Gastrocnemius medialis (tissue), 4 donors: ENCODE results near the gene KRT15. TPM values are rescaled to one million over a fixed set of nuclear protein-coding genes. Genes with fewer than 3 reads are reported as not detected.

ENCODE experiments used
- ATAC-seq, 2 donors: fragments of 150-250 bp; one replicate each; pipeline ENCODE4 v1.9.1; 2016
- DNase-seq, 2 donors: peaks; one replicate each; pipeline ENCODE4 v3.0.0-alpha.2; 2019
- H3K27ac ChIP-seq, 4 donors: fragments of 200-600 bp; sonication (generic); 1 replicate in 1 of 4; 2 replicates in 3 of 4; pipeline ENCODE4 v1.5.1; 2016 to 2018; ENCODE audit warnings: mild to moderate bottlenecking in 2 of 4, moderate library complexity in 1 of 4
- H3K27me3 ChIP-seq, 3 donors: fragments of 200-600 bp; sonication (generic) in 2 of 3; 1 replicate in 1 of 3; 2 replicates in 2 of 3; pipeline versions ENCODE4 v1.5.1 to v1.6.0; 2016 to 2019; ENCODE audit warnings: mild to moderate bottlenecking in 1 of 3, moderate library complexity in 1 of 3
- H3K36me3 ChIP-seq, 2 donors: fragments of 200-600 bp; sonication (generic) in 1 of 2; one replicate each; pipeline ENCODE4 v1.5.1; 2017 to 2018
- H3K4me1 ChIP-seq, 2 donors: fragments of 200-600 bp; sonication (generic) in 1 of 2; one replicate each; pipeline ENCODE4 v1.5.1; 2016 to 2017; ENCODE audit warnings: mild to moderate bottlenecking in 2 of 2
- H3K4me3 ChIP-seq, 4 donors: fragments of 200-600 bp; sonication (generic) in 3 of 4; 1 replicate in 1 of 4; 2 replicates in 3 of 4; pipeline ENCODE4 v1.5.1; 2016 to 2019; ENCODE audit warnings: mild to moderate bottlenecking in 2 of 4
- H3K9me3 ChIP-seq, 3 donors: fragments of 200-600 bp; sonication (generic) in 2 of 3; 1 replicate in 1 of 3; 2 replicates in 2 of 3; pipeline ENCODE4 v1.5.1; 2016 to 2019
- CTCF ChIP-seq, 5 experiments: fragments of 450-650 bp in 3 of 5; fragments of 200-600 bp in 2 of 5; sonication (generic) in 2 of 5; IDR thresholded peaks in 4 of 5; conservative IDR thresholded peaks in 1 of 5; 1 replicate in 4 of 5; 2 replicates in 1 of 5; pipeline ENCODE4 v1.5.1; 2016 to 2019; ENCODE audit warnings: antibody characterized with exemption in 5 of 5, mild to moderate bottlenecking in 3 of 5, moderate library complexity in 3 of 5
- POLR2A ChIP-seq, 2 donors: fragments of 450-650 bp; IDR thresholded peaks; one replicate each; pipeline ENCODE4 v1.6.1; 2017; ENCODE audit warnings: antibody characterized with exemption in 2 of 2, mild to moderate bottlenecking in 2 of 2, moderate library complexity in 2 of 2
- in situ Hi-C, 4 donors: fragments of 200-750 bp; cut with MboI; loops; one replicate each; pipeline versions ENCODE4 v1.15.0 to v1.8.0; 2017; ENCODE audit warnings: low sequenced_read_pairs in 4 of 4
- intact Hi-C: fragments of 100-400 bp; cut with DNase I; formaldehyde crosslinking; loops from one replicate; pipeline ENCODE4 v1.15.1; 2023; ENCODE audit warnings: low total_unique reads
- total RNA-seq, 4 donors: library from RNA; depleted of rRNA; stranded (reverse); fragments of >200 nt; gene quantifications; one replicate each; pipeline versions ENCODE4 v1.1.0 to v1.2.3, GENCODE V29; 2016

The KRT15 gene
- total RNA-seq, 4 donors from 2014 or later, result not detected

- no peak overlapping the region for H3K27ac ChIP-seq
- no peak for TF ChIP-seq POLR2A (IDR thresholded peaks at IDR 0.05)
- no peak overlapping the region for H3K4me3 ChIP-seq
- H3K9me3 ChIP-seq, result no peaks in the 10 kb centered on the region
- ATAC-seq, result no peak
- intact Hi-C loops (no loop called here), in situ Hi-C loops (loop anchor here in 1 of 4 donors (25.0 kb wide), 1 partner anchor 586 kb away; no protein-coding TSS in a partner anchor)
- no peaks in the 10 kb centered on the region for H3K27me3 ChIP-seq
- no peaks in the 10 kb centered on the region for H3K36me3 ChIP-seq
- no peak for DNase-seq
- H3K4me1 ChIP-seq, result no peaks in the 10 kb centered on the region
These were observed 20.4 kb downstream of the KRT15 start for GRCh38 chr17:41498276-41498675.

GRCh38 chr17:41496803-41497484 is 21.7 kb downstream of the KRT15 start:
- ATAC-seq (peak; percentile 36 to 55), DNase-seq (peak; percentile 22 to 48)
- in situ Hi-C loops, result loop anchor here in 1 of 4 donors (25.0 kb wide), 1 partner anchor 585 kb away; no protein-coding TSS in a partner anchor
- Histone ChIP-seq H3K9me3 (no peaks in the 10 kb centered on the region), H3K4me1 (no peaks in the 10 kb centered on the region), H3K27ac (no peak overlapping the region), H3K27me3 (no peaks in the 10 kb centered on the region), H3K4me3 (no peak overlapping the region), H3K36me3 (no peaks in the 10 kb centered on the region)
- intact Hi-C loops, result loop anchor here (2.0 kb wide), 1 partner anchor 588 kb away; no protein-coding TSS in a partner anchor
- TF ChIP-seq CTCF (IDR thresholded peaks at IDR 0.05 in 4 of 5, conservative IDR thresholded peaks at IDR 0.05 in 1 of 5) (peak in 4 of 5 experiments; percentile 40 to 57 (median 55)), POLR2A (IDR thresholded peaks at IDR 0.05) (no peak)

GRCh38 chr17:41494524-41494923 is 24.2 kb downstream of the KRT15 start:
- H3K4me1 ChIP-seq, result no peaks in the 10 kb centered on the region
- intact Hi-C loops (no loop called here), in situ Hi-C loops (loop anchor here in 1 of 4 donors (25.0 kb wide), 1 partner anchor 582 kb away; no protein-coding TSS in a partner anchor)
- ATAC-seq, result peak; percentile 56 to 69
- no peak overlapping the region for H3K4me3 ChIP-seq
- no peak for DNase-seq
- no peaks in the 10 kb centered on the region for H3K27me3 ChIP-seq
- TF ChIP-seq CTCF (IDR thresholded peaks at IDR 0.05 in 4 of 5, conservative IDR thresholded peaks at IDR 0.05 in 1 of 5) (no peak), POLR2A (IDR thresholded peaks at IDR 0.05) (no peak)
- no peak overlapping the region for H3K27ac ChIP-seq
- no peaks in the 10 kb centered on the region for H3K9me3 ChIP-seq
- no peaks in the 10 kb centered on the region for H3K36me3 ChIP-seq

GRCh38 chr17:41492771-41493170 is 25.9 kb downstream of the KRT15 start:
- no peak for ATAC-seq
- Histone ChIP-seq H3K27ac (no peak overlapping the region), H3K9me3 (no peaks in the 10 kb centered on the region), H3K27me3 (no peaks in the 10 kb centered on the region), H3K4me3 (no peak overlapping the region), H3K36me3 (no peaks in the 10 kb centered on the region), H3K4me1 (no peaks in the 10 kb centered on the region)
- in situ Hi-C loops (loop anchor here in 1 of 4 donors (25.0 kb wide), 1 partner anchor 580 kb away; no protein-coding TSS in a partner anchor), intact Hi-C loops (no loop called here)
- DNase-seq, result no peak
- no peak for TF ChIP-seq POLR2A (IDR thresholded peaks at IDR 0.05)
- TF ChIP-seq CTCF (IDR thresholded peaks at IDR 0.05 in 4 of 5, conservative IDR thresholded peaks at IDR 0.05 in 1 of 5), result no peak

- DNase-seq (peak in 1 of 2 donors; percentile 21), ATAC-seq (peak; percentile 11 to 37)
- H3K27ac ChIP-seq, result no peak overlapping the region
- in situ Hi-C loops, result loop anchor here in 1 of 4 donors (25.0 kb wide), 1 partner anchor 580 kb away; no protein-coding TSS in a partner anchor
- intact Hi-C loops, result no loop called here
- no peaks in the 10 kb centered on the region for H3K36me3 ChIP-seq
- TF ChIP-seq POLR2A (IDR thresholded peaks at IDR 0.05) (no peak), CTCF (IDR thresholded peaks at IDR 0.05 in 4 of 5, conservative IDR thresholded peaks at IDR 0.05 in 1 of 5) (no peak)
- H3K27me3 ChIP-seq, result no peaks in the 10 kb centered on the region
- H3K4me3 ChIP-seq, result no peak overlapping the region
- H3K9me3 ChIP-seq, result no peaks in the 10 kb centered on the region
- no peaks in the 10 kb centered on the region for H3K4me1 ChIP-seq
These were observed 26.3 kb downstream of the KRT15 start for GRCh38 chr17:41492351-41492750.
